Stimulated activated CD4-positive, alpha-beta T cell treated with anti-CD3 and anti-CD28 coated beads, Interleukin-1b, Interleukin-23, amount 100 ng/mL, for 4 hours (primary cell): Measurements from ENCODE around the gene IL7R.
"Not testable (repeated sequence)": the region's sequence is repeated elsewhere in the genome, so short reads cannot be mapped to it uniquely, and the experiment has no call there.

Experiments
- DNase-seq, 2 donors: peaks; one replicate each; pipeline ENCODE4 v3.0.0-alpha.2; 2020; ENCODE audit warnings: low read depth in 2 of 2

IL7R gene

GRCh38 chr5:35838370-35839042, 18.2 kb upstream of the IL7R start:
- DNase-seq, result no peak

DNA sequence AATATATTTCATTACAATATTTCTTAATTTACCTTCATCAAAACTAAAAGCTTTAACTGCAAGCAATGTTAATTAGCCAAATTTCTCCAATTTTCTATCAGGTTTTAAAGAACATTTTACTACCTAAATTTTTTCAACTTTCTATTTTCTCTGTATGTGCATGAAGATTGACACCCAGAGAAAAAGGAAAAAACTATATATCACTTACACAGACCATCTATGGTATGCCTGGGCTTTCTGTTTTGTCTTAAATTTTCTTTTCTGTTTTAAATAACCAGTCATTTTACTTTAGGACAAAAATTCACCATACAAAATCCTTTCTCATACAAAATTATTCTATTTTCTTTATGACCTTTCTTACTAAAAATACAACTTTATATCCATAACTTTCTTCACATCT, 13.8 kb upstream of the IL7R start:
- DNase-seq, result no peak

DNA sequence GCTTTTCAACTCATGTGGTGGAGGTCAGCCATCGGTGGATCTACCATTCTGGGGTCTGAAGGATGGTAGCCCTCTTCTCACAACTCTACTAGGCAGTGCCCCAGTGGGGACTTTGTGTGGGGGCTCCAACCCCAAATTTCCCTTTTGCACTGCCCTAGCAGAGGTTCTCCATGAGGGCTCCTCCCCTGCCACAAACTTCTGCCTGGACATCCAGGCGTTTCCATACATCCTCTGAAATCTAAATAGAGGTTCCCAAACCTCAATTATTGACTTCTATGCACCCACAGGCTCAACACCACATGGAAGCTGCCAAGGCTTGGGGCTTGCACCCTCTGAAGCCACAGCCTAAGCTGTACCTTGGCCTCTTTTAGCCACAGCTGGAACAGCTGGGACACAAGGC, 11.2 kb upstream of the IL7R start:
- not testable (repeated sequence) for DNase-seq

- no peak for DNase-seq
Observed at GRCh38 chr5:35847491-35847890, 9.2 kb upstream of the IL7R start.

GRCh38 chr5:35847961-35848360, 8.7 kb upstream of the IL7R start:
- no peak for DNase-seq

GRCh38 chr5:35849860-35850259, 6.8 kb upstream of the IL7R start:
- no peak for DNase-seq

DNA sequence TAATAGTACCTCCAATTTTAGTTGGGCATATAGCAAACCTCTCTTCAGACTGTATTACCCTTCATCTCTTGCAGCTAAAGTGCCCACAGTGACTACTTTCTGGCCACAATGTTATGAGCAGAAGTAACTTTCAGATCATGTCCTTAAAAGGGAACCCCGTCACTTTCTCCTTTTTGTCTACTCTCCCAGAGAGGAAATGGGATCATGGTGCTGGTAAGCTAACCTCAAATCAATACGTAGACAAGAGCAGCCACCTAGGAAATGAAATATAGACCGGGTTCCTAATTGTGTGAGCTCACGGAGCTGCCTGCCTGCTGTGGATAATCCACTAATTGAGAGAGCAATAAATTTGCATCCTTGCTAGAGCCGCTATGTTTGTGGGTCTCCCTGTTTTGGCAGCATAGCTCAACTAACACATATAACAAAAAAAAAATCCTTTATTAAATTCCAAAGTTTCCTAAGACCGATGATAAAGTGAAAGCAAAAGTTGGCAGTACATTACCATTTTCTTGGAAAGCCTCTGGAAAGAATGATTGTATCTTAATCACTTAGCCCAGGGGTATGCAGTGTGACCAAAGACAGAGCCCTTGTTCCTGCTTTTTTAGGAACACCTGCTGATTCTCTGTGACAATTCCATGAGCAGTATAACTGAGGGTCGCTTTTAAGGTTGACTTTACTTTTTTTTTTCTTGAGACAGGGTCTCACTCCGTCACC, 5.6 kb upstream of the IL7R start:
- no peak for DNase-seq

DNA sequence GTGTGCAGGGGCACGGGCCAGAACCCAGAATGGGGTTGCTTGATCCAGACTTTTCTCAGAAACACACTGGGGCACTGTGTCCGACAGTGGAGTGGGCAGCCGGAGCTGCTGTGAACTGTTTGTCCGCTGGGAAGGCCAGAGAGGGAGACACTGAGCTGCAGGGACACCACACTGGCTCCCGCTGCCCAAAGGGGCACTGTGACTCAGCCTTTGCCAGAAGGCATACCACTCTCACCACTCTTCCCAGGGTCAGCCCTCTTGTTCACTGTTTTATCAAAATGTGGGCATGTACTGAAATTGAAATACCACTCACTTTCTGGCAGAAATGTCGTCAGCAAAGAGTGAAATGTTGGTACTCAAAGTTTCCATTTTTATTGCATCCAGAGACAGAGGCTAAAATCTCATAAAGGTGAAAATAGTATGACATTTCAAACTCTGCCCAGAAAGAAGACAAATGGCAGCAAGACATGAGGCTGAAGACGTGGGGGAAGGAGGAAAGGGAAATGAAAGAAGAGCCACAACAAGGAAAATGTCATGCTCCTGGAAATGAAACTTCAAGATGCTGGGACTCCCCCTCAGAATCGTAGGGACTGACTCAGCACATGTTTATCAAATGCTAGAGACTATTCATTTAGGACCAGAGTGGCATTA, 4.5 kb upstream of the IL7R start:
- peak in 1 of 2 donors; percentile 43 for DNase-seq

- DNase-seq, result no peak
Observed at GRCh38 chr5:35852773-35853172, 3.9 kb upstream of the IL7R start.

DNA sequence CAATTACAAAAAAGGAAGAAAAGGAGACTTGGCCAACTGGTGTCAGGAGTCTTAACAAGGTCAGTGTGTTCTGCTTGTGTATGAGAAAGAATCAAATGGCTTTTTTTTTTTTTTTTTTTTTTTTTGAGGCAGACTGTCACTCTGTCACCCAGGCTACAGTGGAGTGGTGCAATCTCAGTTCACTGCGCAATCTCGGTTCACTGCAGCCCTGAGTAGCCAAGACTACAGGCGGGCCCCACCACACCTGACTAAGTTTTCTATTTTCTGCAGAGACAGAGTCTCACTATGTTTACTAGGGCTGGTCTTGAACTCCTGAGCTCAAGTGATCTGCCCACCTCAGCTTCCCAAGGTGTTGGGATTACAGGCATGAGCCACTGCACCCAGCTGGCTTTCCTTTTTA, 3.1 kb upstream of the IL7R start:
- peak in 1 of 2 donors; percentile 31 for DNase-seq

GRCh38 chr5:35854248-35854647, 2.4 kb upstream of the IL7R start:
- DNase-seq, result peak in 1 of 2 donors; percentile 67

DNA sequence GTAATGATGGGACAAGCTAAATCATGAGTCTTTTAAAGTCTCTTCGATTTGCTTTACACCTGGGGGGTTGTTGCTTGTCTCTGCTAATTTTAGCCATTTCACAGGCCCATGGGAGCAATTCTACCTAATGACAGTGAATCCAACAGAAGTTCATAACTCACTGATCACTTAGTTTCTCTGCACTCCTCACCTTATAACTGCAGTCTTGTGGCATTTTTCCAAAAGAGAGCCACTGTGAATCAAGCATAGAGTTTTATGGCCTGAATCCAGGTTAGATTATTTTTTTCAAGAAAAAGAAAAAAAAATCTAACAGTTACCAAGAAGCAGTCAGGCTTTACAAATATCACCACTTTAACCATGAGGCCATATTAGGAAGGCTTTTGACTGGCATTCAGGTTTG, 1.5 kb upstream of the IL7R start:
- no peak for DNase-seq

DNA sequence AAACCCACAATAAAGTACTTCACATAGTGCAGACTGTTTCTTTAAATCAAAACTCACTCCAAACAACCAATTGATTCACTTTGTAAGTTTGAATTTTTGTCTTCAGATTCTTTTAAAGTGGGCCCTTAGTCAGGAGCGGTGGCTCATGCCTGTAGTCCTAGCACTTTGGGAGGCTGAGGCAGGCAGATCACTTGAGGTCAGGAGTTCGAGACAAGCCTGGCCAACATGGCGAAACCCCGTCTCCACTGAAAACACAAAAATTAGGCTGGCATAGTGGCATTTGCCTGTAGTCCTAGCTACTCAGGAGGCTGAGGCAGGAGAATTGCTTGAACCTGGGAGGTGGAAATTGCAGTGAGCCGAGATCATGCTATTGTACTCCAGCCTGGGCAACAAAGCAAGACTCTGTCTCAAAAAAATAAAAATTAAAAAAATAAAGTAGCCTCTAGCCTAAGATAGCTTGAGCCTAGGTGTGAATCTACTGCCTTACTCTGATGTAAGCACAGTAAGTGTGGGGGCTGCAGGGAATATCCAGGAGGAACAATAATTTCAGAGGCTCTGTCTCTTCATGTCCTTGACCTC, 416 bp upstream of the IL7R start:
- not testable (repeated sequence) for DNase-seq

- no peak for DNase-seq
Observed at GRCh38 chr5:35857606-35858205, 1.0 kb downstream of the IL7R start.

DNA sequence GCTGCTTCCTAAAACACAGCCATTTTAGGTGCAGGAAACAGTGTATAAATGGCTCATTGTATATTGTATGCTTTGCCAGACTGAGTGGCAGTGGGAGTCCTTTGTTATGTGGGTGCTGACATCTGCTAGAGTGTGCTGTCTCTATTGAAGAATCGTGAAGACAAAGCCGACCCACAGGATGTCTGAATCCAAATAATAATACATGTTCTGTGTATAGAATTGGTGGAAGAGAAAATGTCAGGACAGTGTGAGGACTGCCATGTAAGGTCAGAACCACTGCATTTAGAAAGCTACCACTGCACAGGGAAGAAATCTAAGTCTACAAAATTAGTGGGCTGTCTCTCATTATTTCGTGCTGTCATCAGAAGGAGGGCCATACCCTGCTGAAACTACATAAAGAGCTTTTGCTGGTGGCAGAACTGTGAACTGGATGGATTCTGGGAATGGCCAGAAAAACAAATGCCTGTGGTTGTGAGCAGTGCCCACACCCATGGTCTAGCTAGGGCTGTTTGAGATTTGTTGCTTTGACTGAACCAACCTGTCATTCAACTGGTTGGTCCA, 2.5 kb downstream of the IL7R start:
- no peak for DNase-seq

GRCh38 chr5:35860686-35861085, 4.0 kb downstream of the IL7R start:
- DNase-seq, result no peak

DNA sequence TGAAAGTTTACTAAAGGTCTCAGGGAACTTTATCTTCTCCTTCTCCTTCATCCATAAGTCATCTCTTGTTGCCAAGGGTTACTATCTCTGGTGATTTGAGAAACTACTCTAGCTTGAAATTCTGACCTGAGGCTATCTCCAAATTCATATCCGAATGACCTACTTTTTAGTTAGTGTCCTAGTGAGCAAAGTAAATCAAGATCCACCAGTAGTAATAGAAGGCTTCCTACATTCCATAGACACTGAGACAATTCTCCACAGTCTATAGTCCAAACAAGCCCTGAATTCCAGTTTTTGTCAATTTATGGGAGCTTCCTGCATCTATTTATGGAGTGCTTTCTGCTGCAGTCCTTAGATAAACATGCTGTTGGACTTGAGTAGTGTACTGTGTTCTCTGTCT, 5.0 kb downstream of the IL7R start:
- no peak for DNase-seq

GRCh38 chr5:35862126-35862525, 5.4 kb downstream of the IL7R start:
- DNase-seq, result no peak

DNA sequence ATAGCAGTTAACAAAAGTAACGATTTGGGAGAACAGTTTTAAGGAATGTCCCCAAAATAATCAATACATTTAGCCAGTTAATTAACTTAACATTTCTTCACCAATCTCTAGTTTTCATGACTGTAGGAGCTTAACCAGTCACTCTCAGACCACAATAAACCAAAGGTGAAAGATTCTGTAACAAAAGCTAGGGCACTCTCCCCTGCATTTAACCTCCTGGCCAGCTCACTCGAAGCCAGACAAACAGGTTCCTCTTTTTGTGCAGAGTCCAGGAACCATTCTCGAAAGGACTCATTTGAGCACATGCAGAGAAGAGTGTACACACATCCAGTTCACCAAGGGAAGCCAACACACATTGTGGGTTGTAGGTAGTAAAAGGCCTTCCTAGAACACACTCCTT, 6.5 kb downstream of the IL7R start:
- no peak for DNase-seq

DNA sequence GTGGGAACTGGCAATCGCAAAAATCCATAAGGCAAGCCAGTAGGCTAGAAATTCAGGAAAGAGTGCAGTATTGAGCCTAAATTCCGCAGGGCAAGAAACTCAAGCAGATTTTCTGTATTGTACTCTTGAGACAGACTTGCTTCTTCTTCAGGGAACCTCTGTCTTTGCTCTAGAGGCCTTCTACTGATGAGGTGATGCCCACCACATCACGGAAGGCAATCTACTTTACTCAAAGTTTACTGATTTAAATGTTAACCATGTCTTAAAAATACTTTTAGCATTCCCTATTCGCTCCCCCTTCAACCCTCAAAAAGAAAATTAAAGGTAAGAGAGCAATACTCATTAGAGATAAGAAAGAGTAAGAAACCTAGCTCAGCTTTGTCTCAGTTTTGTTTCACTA, 11.3 kb downstream of the IL7R start:
- DNase-seq, result no peak

DNA sequence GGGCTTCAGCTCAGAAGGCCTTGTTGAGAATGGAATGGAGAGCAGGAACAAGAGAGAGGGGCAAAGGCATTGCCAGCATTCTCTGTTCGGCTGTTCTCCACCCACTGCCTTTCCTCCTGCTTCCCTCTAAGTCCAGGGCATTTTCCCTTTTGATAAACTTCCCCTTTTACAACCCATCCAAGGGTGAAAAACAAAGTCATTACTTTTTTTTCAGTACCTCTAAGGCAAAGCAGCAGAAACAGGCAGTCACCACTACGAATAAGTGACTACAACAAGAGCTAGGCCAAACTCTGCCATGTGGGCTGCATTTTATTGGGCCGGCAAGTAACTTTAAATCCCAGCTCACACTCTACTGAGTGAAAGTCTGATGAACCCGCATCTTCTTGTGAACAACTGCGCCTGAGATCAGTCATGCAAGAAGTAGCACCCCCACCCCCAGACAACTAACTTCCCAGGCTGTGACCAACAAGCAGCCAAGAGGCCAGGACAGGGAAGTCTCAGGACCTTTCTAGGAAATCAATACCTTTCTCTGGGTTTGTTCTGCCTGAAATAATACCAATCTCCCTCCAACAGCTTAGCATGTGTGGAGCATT, 13.1 kb downstream of the IL7R start:
- DNase-seq, result no peak

GRCh38 chr5:35870605-35871004, 13.9 kb downstream of the IL7R start:
- DNase-seq, result no peak
